ENCODE measurements around the gene SPATA17. TPM values are rescaled to one million over a fixed set of nuclear protein-coding genes. Genes with fewer than 3 reads are reported as not detected.

Gene SPATA17
- total and polyA plus RNA-seq, 10 of the 15 experiments (the other 5 are each of a cell fraction or from before 2014, with no cell fraction given): 0.08 to 0.27 (median 0.11) TPM; not detected in 6

DNA sequence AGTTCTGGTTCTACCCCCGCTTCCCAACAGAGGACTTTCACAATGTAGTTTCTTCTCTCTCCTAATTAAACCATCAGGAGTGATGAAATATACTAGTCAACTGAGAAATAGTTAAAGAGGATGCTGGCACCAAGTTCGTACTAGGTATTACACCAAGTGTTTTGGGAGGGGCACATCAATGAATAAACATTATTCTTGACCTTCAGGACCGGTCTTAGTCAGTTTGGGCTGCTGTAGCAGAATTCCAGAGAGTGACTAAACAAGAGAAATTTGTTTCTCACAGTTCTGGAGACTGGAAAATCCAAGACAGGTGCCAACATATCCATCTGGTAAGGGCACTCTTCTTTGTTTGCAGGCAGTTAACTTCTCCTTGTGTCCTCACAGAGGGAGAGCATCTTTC, 103.8 kb downstream of the SPATA17 start:
- intact Hi-C loops (cut with micrococcal nuclease; ENCODE audit: unreplicated experiment): no loop called here
- Histone ChIP-seq H3K4me3 (no peak overlapping the region), H3K36me3 (ENCODE audit: control insufficient read depth in 2 of 2, insufficient read depth in 2 of 2, low read length in 1 of 2) (no peaks in the 10 kb centered on the region), H4K20me1 (ENCODE audit: control insufficient read depth, insufficient read depth) (no peaks in the 10 kb centered on the region), H2AFZ (ENCODE audit: control insufficient read depth, low read depth, low read length) (no peak overlapping the region), H3K9ac (ENCODE audit: control insufficient read depth, insufficient read depth, low read length) (no peak overlapping the region), H3K27ac (ENCODE audit: control insufficient read depth, insufficient read depth) (no peak overlapping the region), H3K79me2 (ENCODE audit: control insufficient read depth, insufficient read depth, low read length) (no peaks in the 10 kb centered on the region), H3K9me3 (replicated peaks; ENCODE audit: control insufficient read depth, insufficient read depth, low read length) (no peaks in the 10 kb centered on the region), H3K4me1 (ENCODE audit: control insufficient read depth, insufficient read depth, low read length) (no peaks in the 10 kb centered on the region), H3K27me3 (replicated peaks in 1 of 2; ENCODE audit: control insufficient read depth in 2 of 2, insufficient read depth in 2 of 2, low read length in 1 of 2) (no peaks in the 10 kb centered on the region), H3K4me2 (ENCODE audit: control insufficient read depth, insufficient read depth) (no peak overlapping the region)
- DNase-seq (ENCODE audit: low read depth, low spot score) (no peak), ATAC-seq (no peak), FAIRE-seq (no peak)
- in situ Hi-C loops (cut with MboI): no loop called here
- ChIA-PET SMC1A (ENCODE audit: uncharacterized antibody, unreplicated experiment) (no interaction called here), CTCF (no interaction called here), POLR2A (no interaction called here), RAD21 (ENCODE audit: unreplicated experiment) (no interaction called here)
- no peak for TF ChIP-seq ZNF207 (IDR thresholded peaks at IDR 0.05; ENCODE audit: borderline replicate concordance)
- TF ChIP-seq SIN3A (IDR thresholded peaks at IDR 0.05; ENCODE audit: low read depth, low read length): no peak
- TF ChIP-seq SP1 (IDR thresholded peaks at IDR 0.05; ENCODE audit: low read depth, low read length): no peak
- no peak for TF ChIP-seq HDAC6 (IDR thresholded peaks at IDR 0.05; ENCODE audit: unreplicated experiment)
- no peak for TF ChIP-seq WRNIP1 (IDR thresholded peaks at IDR 0.05; ENCODE audit: borderline replicate concordance, low read depth, low read length)
- TF ChIP-seq, protein P1, sequence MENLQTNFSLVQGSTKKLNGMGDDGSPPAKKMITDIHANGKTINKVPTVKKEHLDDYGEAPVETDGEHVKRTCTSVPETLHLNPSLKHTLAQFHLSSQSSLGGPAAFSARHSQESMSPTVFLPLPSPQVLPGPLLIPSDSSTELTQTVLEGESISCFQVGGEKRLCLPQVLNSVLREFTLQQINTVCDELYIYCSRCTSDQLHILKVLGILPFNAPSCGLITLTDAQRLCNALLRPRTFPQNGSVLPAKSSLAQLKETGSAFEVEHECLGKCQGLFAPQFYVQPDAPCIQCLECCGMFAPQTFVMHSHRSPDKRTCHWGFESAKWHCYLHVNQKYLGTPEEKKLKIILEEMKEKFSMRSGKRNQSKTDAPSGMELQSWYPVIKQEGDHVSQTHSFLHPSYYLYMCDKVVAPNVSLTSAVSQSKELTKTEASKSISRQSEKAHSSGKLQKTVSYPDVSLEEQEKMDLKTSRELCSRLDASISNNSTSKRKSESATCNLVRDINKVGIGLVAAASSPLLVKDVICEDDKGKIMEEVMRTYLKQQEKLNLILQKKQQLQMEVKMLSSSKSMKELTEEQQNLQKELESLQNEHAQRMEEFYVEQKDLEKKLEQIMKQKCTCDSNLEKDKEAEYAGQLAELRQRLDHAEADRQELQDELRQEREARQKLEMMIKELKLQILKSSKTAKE (IDR thresholded peaks at IDR 0.05; ENCODE audit: low read depth, poor library complexity, severe bottlenecking): no peak
- TF ChIP-seq TCF12 (IDR thresholded peaks at IDR 0.05; ENCODE audit: low read depth, low read length): no peak
- TF ChIP-seq, protein P2, sequence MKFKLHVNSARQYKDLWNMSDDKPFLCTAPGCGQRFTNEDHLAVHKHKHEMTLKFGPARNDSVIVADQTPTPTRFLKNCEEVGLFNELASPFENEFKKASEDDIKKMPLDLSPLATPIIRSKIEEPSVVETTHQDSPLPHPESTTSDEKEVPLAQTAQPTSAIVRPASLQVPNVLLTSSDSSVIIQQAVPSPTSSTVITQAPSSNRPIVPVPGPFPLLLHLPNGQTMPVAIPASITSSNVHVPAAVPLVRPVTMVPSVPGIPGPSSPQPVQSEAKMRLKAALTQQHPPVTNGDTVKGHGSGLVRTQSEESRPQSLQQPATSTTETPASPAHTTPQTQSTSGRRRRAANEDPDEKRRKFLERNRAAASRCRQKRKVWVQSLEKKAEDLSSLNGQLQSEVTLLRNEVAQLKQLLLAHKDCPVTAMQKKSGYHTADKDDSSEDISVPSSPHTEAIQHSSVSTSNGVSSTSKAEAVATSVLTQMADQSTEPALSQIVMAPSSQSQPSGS (IDR thresholded peaks at IDR 0.05; ENCODE audit: low read length): no peak
- TF ChIP-seq, protein P3, sequence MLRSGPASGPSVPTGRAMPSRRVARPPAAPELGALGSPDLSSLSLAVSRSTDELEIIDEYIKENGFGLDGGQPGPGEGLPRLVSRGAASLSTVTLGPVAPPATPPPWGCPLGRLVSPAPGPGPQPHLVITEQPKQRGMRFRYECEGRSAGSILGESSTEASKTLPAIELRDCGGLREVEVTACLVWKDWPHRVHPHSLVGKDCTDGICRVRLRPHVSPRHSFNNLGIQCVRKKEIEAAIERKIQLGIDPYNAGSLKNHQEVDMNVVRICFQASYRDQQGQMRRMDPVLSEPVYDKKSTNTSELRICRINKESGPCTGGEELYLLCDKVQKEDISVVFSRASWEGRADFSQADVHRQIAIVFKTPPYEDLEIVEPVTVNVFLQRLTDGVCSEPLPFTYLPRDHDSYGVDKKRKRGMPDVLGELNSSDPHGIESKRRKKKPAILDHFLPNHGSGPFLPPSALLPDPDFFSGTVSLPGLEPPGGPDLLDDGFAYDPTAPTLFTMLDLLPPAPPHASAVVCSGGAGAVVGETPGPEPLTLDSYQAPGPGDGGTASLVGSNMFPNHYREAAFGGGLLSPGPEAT (IDR thresholded peaks at IDR 0.05; ENCODE audit: low read depth): no peak
- no peak for TF ChIP-seq ASH2L (IDR thresholded peaks at IDR 0.05; ENCODE audit: borderline replicate concordance, low read depth)
- no peak for TF ChIP-seq RFX5 (IDR thresholded peaks at IDR 0.05; ENCODE audit: low read depth, low read length)
- BruUV-seq (replicated peaks): no TSS peak
- 0% methylated on average over 3 of the region's 3 CpGs for WGBS (ENCODE audit: insufficient coverage, insufficient replicate concordance, low lambda C conversion rate, missing lambda C conversion rate)

Measured in GM12878 (cell line).